Adrenal gland (tissue), 12 donors: ENCODE results near the gene ROCK2. TPM values are rescaled to one million over a fixed set of nuclear protein-coding genes. Genes with fewer than 3 reads are reported as not detected.
A peak's percentile ranks its signal among the peaks of the same experiment; 100 is the strongest.

ENCODE experiments used
- DNase-seq, 7 donors: peaks; one replicate each; pipeline ENCODE4 v3.0.0-alpha.2; 2019 to 2020
- H3K27ac ChIP-seq, 5 donors: fragments of 200-600 bp; sonication (generic) in 4 of 5; 1 replicate in 3 of 5; 2 replicates in 2 of 5; pipeline versions ENCODE4 v1.5.1 to v1.8.0; 2016 to 2020; ENCODE audit warnings: mild to moderate bottlenecking in 1 of 5
- H3K27me3 ChIP-seq: fragments of 200-600 bp; 2 replicates; pipeline ENCODE4 v1.8.0; 2021
- H3K36me3 ChIP-seq, 2 donors: fragments of 200-600 bp; replicated peaks in 1 of 2; 1 replicate in 1 of 2; 2 replicates in 1 of 2; pipeline versions ENCODE4 v1.5.1 to v1.8.0; 2018 to 2022
- H3K4me1 ChIP-seq, 2 donors: fragments of 200-600 bp; replicated peaks in 1 of 2; 1 replicate in 1 of 2; 2 replicates in 1 of 2; pipeline versions ENCODE4 v1.5.1 to v1.8.0; 2018 to 2021
- H3K4me3 ChIP-seq, 4 donors: fragments of 200-600 bp; sonication (generic) in 3 of 4; one replicate each; pipeline ENCODE4 v1.5.1; 2016 to 2018
- H3K9me3 ChIP-seq, 3 donors: fragments of 200-600 bp; sonication (generic) in 1 of 3; replicated peaks in 1 of 3; 1 replicate in 2 of 3; 2 replicates in 1 of 3; pipeline versions ENCODE4 v1.5.1 to v1.8.0; 2016 to 2021
- CTCF ChIP-seq, 6 experiments: fragments of 450-650 bp in 4 of 6; fragments of 200-600 bp in 2 of 6; sonication (generic) in 1 of 6; IDR thresholded peaks; 1 replicate in 5 of 6; 2 replicates in 1 of 6; pipeline versions ENCODE4 v1.5.1 to v1.8.0; 2016 to 2021; ENCODE audit warnings: antibody characterized with exemption in 6 of 6, mild to moderate bottlenecking in 2 of 6, moderate library complexity in 1 of 6
- POLR2A ChIP-seq, 2 donors: fragments of 450-650 bp; IDR thresholded peaks; one replicate each; pipeline ENCODE4 v1.6.1; 2017; ENCODE audit warnings: antibody characterized with exemption in 2 of 2, mild to moderate bottlenecking in 2 of 2, moderate library complexity in 1 of 2
- WGBS, 4 donors: extraction: QIAGEN DNeasy Blood & Tissue Kit in 2 of 4; methylation state at CpG; one replicate each; pipeline versions ENCODE4 v1.1.5 to v1.1.7; 2013 to 2017; 5-methylcytosine and 5-hydroxymethylcytosine counted together
- intact Hi-C, 2 donors: fragments of 100-400 bp; cut with DNase I; formaldehyde crosslinking; loops; one replicate each; pipeline versions ENCODE4 v1.14.1 to v1.15.0; 2022 to 2023
- polyA plus RNA-seq, 3 donors: library from polyadenylated mRNA; stranded (reverse); fragments of 200-250 nt in 2 of 3; fragments of 350-450 nt in 1 of 3; fragmentation: Illumina TruSeq in 1 of 3; extraction: RNeasy Lipid Tissue Mini Kit (QIAGEN cat#74804) in 1 of 3; gene quantifications; one replicate each; pipeline ENCODE4 v1.2.3, GENCODE V29; 2013 to 2014
- total RNA-seq, 9 donors: library from RNA; depleted of rRNA in 4 of 9; stranded (reverse); fragments of >200 nt in 4 of 9; fragments of 120-200 nt in 1 of 9; fragmentation: NEBNext Ultra II Directional in 1 of 9; extraction: Animal tissue kit (Norgen Biotek cat#: 25700) in 1 of 9; gene quantifications; one replicate each; pipeline versions ENCODE4 v1.1.0 to v1.2.4, GENCODE V29; 2013 to 2023
- donor health status: healthy with polysubstance abuse.
- donor health status: Bipolar disorder and iron deficiency.
- donor health status: DM: yes; HTN: yes; CAD: no.
- donor health status: DM: no; HTN: no; CAD: no.
- donor health status: DM: no; HTN: no; CAD: no.
- donor health status: DM: yes; HTN: yes; CAD: no.

Gene ROCK2
- total and polyA plus RNA-seq, 12 donors: 5.0 to 46.6 (median 26.2) TPM

GRCh38 chr2:11387100-11387390 is 42.6 kb upstream of the ROCK2 start:
- intact Hi-C loops: no loop called here
- no peak for DNase-seq
- Histone ChIP-seq H3K36me3 (no peaks in the 10 kb centered on the region), H3K27ac (no peak overlapping the region), H3K9me3 (no peaks in the 10 kb centered on the region), H3K4me1 (no peaks in the 10 kb centered on the region), H3K27me3 (no peaks in the 10 kb centered on the region), H3K4me3 (no peak overlapping the region)
- TF ChIP-seq CTCF (IDR thresholded peaks at IDR 0.05) (no peak), POLR2A (IDR thresholded peaks at IDR 0.05) (no peak)
- WGBS, 4 donors: 72 to 89% (median 77%) methylated on average over 9 of the region's 9 CpGs

- 87 to 97% (median 91%) methylated on average over 3 of the region's 3 CpGs for WGBS, 4 donors
Observed at GRCh38 chr2:11385847-11386246, 41.4 kb upstream of the ROCK2 start.

GRCh38 chr2:11385216-11385615 is 40.8 kb upstream of the ROCK2 start:
- Histone ChIP-seq H3K36me3 (no peaks in the 10 kb centered on the region), H3K4me1 (no peaks in the 10 kb centered on the region), H3K27me3 (no peaks in the 10 kb centered on the region), H3K4me3 (no peak overlapping the region), H3K9me3 (no peaks in the 10 kb centered on the region), H3K27ac (no peak overlapping the region)
- 72 to 100% (median 82%) methylated on average over 2 of the region's 2 CpGs for WGBS, 4 donors
- DNase-seq: no peak
- intact Hi-C loops: no loop called here
- TF ChIP-seq CTCF (IDR thresholded peaks at IDR 0.05) (no peak), POLR2A (IDR thresholded peaks at IDR 0.05) (no peak)

More at GRCh38 chr2:11385847-11386246, 41.4 kb upstream of the ROCK2 start:
- Histone ChIP-seq H3K4me1 (no peaks in the 10 kb centered on the region), H3K27ac (no peak overlapping the region), H3K36me3 (no peaks in the 10 kb centered on the region), H3K9me3 (no peaks in the 10 kb centered on the region), H3K27me3 (no peaks in the 10 kb centered on the region), H3K4me3 (no peak overlapping the region)
- intact Hi-C loops: no loop called here
- TF ChIP-seq CTCF (IDR thresholded peaks at IDR 0.05): no peak
- TF ChIP-seq POLR2A (IDR thresholded peaks at IDR 0.05): no peak
- no peak for DNase-seq

- Histone ChIP-seq H3K27ac (peak overlapping the region in 1 of 5 donors; percentile 71), H3K36me3 (no peaks in the 10 kb centered on the region), H3K4me3 (no peak overlapping the region), H3K27me3 (no peaks in the 10 kb centered on the region), H3K9me3 (no peaks in the 10 kb centered on the region), H3K4me1 (peaks cover 0 to 8% of the 10 kb centered on the region in 2 donors)
- 70 to 77% (median 71%) methylated on average over 5 of the region's 5 CpGs for WGBS, 4 donors
- DNase-seq: peak in 1 of 7 donors; percentile 10
- no peak for TF ChIP-seq POLR2A (IDR thresholded peaks at IDR 0.05)
- TF ChIP-seq CTCF (IDR thresholded peaks at IDR 0.05): no peak
- intact Hi-C loops: no loop called here
Observed at GRCh38 chr2:11379558-11379957, 35.1 kb upstream of the ROCK2 start.
